Stomach (tissue), 4 donors: ENCODE results near the gene MEG3.

Source experiments
- CTCF ChIP-seq, 7 experiments: fragments of 450-650 bp in 4 of 7; fragments of 200-600 bp in 3 of 7; sonication (generic) in 3 of 7; IDR thresholded peaks; one replicate each; pipeline ENCODE4 v1.5.1; 2016 to 2019; ENCODE audit warnings: antibody characterized with exemption in 7 of 7, control low read depth in 2 of 7, mild to moderate bottlenecking in 1 of 7
- EP300 ChIP-seq: sonication (generic); formaldehyde crosslinking; IDR thresholded peaks from one replicate; pipeline ENCODE4 v1.6.1; 2017; ENCODE audit warnings: antibody characterized with exemption

- no peak for TF ChIP-seq CTCF (IDR thresholded peaks at IDR 0.05)
- no peak for TF ChIP-seq EP300
Measured at GRCh38 chr14:100791995-100792394, 33.9 kb upstream of the MEG3 start.
